ENCODE measurements around the gene SERPINB10.

SERPINB10 gene

DNA sequence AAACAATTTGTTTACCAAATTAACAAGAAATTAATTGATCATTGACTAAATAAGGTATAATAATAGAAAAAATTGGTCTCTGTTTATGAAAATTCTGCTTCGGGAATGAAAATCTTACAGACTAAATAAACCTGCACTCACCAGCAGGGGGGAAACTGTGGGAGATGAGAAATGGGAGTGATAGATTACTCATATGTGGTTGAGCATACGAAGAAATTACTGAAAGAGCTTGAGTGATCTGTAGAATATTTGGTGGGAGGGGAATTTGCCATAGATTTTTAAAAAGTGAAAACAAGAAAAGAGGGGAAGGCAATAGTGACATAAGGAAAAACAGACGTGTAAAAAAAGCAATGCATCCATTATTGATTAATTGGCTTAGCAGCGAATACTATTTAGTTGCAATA is 43.5 kb downstream of the SERPINB10 start:
- DNase-seq: peak; percentile 26

DNA sequence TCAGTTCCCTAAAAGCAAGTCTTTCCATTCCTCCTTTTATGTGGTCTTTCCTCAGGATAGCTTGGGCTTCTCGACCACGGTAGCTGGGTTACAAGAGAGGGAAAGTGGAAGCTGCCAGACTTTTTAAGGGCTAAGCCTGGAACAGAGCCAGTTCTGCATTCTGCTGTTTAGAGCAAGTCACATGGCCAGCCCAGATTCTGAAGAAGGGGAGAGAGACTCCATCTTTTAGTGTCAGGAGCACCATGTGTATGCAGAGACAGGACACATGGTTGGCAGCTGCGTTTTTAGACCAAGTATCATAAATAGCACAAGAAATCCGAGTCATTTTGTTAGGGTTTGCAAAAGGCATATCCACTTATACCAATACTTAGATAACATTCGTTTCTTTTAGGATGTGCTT is 46.1 kb downstream of the SERPINB10 start:
- no peak for DNase-seq

DNA sequence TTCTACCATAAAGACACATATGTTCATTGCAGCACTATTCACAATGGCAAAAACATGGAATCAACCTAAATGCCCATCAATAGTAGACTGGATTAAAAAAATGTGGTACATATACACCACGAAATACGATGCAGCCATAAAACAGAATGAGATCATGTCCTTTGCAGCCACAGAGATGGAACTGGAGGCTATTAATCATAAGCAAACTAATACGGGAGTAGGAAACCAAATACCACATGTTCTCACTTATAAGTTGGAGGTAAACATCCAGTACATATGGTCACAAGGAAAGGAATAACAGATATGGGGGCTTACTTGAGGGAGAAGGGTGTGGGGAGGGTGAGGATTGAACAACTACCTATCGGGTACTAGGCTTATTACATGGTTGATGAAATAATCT is 49.0 kb downstream of the SERPINB10 start:
- no peak for DNase-seq

DNA sequence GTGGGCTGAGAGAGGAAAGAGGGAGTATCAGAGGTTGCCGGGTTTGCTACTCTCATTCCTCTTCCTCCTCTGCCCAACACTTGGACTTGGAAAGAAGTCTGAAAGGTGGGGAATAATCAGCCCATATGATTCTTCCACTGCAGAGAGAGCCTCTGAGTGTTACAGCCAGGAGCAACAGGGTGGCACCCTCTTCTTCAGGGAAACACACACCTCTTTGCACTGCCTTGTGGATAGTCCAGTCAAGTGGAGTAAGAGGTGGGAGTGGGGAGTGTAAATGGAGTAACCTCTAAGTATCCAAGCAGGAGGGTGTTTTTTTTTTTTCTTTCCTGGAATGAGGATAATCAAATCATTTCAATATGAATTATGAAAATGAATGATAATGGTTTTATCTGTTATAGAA is 53.1 kb downstream of the SERPINB10 start:
- DNase-seq: no peak

GRCh38 chr18:63961435-63961980 is 53.8 kb downstream of the SERPINB10 start:
- DNase-seq: no peak

DNA sequence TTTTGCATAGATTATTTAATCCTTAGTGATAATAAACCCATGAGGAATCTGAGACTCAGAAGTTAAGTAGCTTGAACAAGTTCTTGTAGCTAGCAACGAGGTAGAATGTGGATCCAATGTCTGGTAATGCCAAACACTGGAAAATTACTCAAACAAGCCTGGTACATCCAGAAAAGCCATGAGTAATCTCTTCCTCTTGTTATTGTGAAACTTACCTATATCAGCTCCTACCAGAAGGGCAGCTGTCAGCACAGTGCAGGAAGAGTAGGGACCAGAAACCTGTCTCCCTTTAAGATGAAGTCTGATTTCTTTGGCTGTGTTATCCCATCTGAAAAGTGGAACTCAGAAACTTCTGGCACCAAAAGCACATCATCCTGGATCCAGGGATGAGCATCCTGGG is 54.4 kb downstream of the SERPINB10 start:
- peak; percentile 30 for DNase-seq

GRCh38 chr18:63963615-63964256 is 56.0 kb downstream of the SERPINB10 start:
- DNase-seq: no peak

DNA sequence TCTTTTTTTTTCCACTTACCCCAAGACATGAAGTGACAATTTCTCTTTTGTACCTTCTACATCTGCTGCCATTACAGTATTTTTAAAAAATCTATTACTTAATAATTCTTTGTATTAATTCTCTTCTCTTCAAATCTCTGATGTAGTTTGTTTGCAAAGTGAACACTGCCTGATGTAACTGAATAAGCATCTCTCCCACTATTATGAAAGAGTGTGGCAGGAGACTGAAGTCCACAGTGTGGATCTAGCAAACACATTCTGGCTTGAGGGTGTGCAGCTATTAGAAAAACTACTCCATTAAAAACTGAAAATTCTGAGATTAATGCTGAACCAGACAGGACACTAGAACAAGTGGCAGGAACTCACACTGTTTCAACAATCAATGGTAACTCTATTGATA is 57.1 kb downstream of the SERPINB10 start:
- no peak for DNase-seq

DNA sequence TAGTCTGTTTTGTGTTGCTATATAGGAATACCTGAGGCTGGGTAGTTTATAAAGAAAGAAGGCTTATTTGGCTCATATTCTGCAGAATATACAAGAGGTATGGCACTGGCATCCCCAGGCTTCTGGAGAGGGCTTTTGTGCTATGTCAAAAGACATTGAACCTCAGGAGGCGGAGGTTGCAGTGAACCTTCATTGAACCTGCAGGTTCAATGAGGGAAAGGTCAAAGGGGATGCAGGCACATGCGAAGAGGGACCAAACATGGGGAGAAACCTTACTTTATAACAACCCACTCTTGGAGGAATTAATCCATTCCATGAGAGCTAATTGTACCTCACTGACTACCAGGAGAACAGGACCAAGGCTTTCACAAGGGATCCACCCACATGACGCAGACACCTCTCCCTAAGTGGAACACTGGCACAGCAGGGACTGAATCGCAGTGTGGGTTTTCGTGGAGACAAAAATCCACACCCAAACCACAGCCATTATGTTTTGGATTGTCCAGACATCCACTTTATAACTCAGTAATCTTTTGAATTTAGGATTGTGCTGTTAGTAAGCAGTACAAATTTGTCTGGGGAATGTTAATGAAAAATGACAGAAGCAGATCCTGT is 58.1 kb downstream of the SERPINB10 start:
- no peak for DNase-seq

DNA sequence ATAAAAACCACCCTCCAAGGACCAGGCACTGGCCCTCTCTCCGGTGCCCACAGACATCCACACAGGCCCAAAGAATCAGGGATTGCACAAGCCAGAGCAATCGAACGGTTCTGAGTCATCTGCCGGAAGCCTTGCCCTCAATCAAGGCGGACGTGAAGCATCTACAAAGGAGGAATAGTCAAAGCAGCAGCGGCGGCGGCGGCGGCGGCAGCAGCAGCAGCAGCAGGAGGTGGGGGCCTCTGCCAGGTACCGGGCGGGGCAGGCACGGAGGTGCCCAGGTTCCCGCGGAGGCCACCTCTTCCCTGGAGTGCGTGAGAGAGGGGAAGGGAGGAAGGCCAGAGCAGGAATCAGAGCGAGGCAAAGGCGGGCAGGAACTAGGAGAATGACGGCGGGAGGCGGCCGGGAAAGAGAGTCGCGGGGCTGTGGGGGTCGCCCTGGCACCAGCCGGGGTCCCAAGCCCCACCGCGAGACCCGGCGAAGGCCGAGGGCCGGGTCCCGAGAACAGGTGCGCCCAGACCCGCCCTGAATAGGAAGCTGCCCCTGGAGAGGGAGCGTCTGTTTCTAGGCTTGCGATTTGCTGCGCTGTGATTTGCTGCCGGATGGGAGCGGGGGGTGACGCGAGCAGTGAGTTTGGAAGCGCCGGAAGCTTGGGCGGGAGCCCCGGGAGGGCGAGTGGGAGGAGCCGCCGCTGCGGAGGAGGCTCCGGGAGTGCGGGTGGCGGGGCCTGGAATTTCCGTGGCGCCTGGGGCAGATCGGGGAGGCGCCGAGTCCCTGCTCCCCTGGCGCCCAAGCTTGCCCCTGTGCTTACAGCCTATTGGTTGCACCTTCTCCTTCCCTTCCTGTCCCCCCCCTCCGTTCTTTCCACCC is 62.4 kb downstream of the SERPINB10 start, which contains the start of gene SERPINB8:
SERPINB8 (plus strand) TSS at position 140 of the 867 bp plus-strand sequence. CDS start 8,228 bp downstream, outside the sequence.
- peak; percentile 88 for DNase-seq

GRCh38 chr18:63970809-63971205 is 63.0 kb downstream of the SERPINB10 start:
- DNase-seq: peak; percentile 65

GRCh38 chr18:63971320-63972001 is 63.7 kb downstream of the SERPINB10 start:
- DNase-seq: no peak

GRCh38 chr18:63972002-63972376 is 64.2 kb downstream of the SERPINB10 start:
- no peak for DNase-seq

GRCh38 chr18:63974991-63975390 is 67.2 kb downstream of the SERPINB10 start:
- DNase-seq: peak; percentile 8

GRCh38 chr18:63975628-63976027 is 67.9 kb downstream of the SERPINB10 start:
- no peak for DNase-seq

- DNase-seq: no peak
These were observed 69.3 kb downstream of the SERPINB10 start for GRCh38 chr18:63977040-63977439.

DNA sequence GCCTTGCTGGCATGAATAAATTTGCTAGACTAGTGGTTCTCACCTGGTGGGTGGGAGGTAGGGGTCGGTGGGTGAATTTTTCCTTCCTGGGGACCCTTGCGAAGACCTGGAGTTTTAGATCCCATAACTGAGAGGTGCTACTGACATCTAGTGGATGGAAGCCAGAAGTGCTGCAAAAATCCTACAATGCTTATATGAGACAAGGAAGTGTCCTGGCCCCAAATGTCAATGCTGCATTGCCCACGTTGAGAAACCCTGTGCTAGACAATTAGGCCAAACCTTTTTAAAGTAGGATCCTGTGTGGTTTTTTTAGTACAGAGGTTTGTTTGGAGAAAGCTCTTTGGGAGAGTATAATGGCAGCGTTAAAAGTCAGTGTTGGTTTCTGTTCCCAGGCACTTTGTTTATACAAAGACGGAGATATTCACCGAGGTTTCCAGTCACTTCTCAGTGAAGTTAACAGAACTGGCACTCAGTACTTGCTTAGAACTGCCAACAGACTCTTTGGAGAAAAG is 71.7 kb downstream of the SERPINB10 start:
- peak; percentile 16 for DNase-seq

GRCh38 chr18:63980027-63980426 is 72.3 kb downstream of the SERPINB10 start:
- no peak for DNase-seq

- no peak for DNase-seq
These were observed 73.2 kb downstream of the SERPINB10 start for GRCh38 chr18:63980896-63981460.

GRCh38 chr18:63981719-63982118 is 74.0 kb downstream of the SERPINB10 start:
- DNase-seq: no peak

DNA sequence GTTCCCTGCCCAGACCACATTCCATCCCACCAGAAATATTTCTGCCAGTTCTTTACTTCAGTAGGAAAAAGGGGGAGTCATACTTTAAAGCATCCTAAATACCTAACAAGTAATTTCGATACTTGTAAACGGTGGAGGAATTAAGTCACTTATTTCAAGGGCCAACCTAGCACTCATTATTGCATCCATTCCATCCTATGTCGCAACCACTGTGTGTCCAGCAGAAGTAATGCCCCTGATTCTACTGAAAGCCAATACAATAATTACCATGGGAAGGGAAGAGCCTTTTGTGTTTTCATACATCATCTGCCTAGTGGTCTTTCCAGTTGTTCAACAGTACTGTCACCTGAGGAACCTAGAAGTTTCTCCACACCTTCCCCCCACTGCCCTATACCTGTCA is 74.6 kb downstream of the SERPINB10 start:
- no peak for DNase-seq

Measured in NCI-H226 (cell line).